Fibroblast of pulmonary artery (primary cell): ENCODE data around the gene SDC3.

Experiments used
- DNase-seq: peaks from one replicate; pipeline ENCODE4 v3.0.0-alpha.2; 2010; ENCODE audit warnings: low read depth
- H3K4me3 ChIP-seq: replicated peaks from 2 replicates; pipeline ENCODE4 v1.5.1; 2011; ENCODE audit warnings: low read depth, mild to moderate bottlenecking, control low read depth, low read length, moderate library complexity
- CTCF ChIP-seq: IDR thresholded peaks from 2 replicates; pipeline ENCODE4 v1.5.1; 2011; ENCODE audit warnings: mild to moderate bottlenecking, control low read depth, low read length, inconsistent platforms; ENCODE audit errors: missing control alignments

Gene SDC3

GRCh38 chr1:30860320-30860652 is 48.3 kb downstream of the SDC3 start:
- no peak for TF ChIP-seq CTCF
- no peak overlapping the region for H3K4me3 ChIP-seq
- DNase-seq, result no peak

DNA sequence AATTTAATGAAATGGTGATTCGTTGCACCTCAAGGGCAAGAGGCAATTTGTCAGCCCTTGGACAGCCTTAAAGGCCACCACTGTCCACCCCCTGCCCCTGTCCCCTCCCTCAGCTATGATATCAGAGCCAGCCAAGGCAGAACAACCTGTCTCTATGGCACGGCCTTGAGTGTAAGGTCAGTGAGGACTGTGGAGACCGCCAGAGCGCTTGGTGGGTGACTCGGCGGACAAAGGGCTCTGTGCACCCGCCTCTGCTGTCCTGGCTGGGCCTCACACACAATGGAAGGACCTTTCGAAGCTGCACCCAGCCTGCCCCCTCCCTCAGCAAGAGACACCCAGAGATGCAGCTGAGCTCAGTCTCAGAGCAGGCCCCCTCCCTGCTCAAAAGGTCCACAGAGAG is 50.6 kb downstream of the SDC3 start:
- TF ChIP-seq CTCF, result no peak
- no peak overlapping the region for H3K4me3 ChIP-seq
- DNase-seq, result no peak

- no peak overlapping the region for H3K4me3 ChIP-seq
- TF ChIP-seq CTCF, result no peak
- no peak for DNase-seq
These were observed 51.5 kb downstream of the SDC3 start for GRCh38 chr1:30857062-30857461.

DNA sequence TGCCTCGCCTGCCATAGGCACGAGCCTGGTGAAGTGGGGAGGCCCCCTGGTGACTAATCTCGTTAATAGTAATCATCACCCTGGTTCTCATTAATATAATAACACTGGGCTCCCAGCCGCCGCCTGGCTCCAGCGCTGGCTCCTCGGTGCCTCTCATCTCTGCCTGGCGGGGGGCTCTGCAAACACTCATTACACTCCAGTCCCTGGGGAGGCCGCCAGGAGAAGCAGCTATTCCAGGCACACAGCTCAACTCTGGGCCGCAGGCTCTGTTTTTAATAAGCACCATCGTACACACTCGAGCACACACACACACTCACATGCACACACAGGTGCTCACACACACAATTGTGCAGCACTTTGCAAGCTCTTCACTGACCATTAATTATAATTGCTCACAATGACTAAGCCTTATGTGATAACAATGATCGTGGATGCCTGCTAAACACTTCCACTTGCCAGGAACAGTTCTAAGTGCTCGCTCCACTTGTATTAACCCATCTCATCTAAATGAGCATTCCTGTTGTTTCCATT is 52.2 kb downstream of the SDC3 start:
- no peak overlapping the region for H3K4me3 ChIP-seq
- no peak for TF ChIP-seq CTCF
- DNase-seq, result no peak

DNA sequence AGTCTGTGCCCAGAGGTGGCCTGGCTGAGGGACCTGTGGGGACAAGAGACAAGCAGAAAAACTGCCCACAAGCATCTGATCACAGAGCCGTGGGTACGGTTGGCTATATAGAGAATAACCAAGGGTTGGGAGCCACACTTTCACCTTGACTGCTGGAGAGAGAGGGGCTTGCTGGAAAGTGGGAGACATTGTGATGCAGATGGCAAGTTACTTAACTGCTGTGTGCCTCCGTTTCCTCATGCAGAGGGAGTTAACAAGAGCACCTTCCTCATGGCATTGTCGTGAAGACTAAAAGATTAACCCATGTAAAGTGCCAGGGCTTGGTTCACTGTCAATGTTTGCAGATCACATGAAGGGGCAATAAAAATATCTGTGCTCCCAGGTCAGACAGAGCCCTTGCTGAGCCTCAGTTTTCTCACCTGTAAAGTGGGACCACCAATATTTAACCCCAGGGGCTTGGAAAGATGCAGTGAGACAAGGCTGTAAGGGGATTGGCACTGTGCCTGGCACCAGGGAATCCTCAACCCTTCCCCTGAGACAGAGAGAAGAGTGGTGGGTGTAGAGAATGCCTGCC is 52.8 kb downstream of the SDC3 start:
- no peak overlapping the region for H3K4me3 ChIP-seq
- TF ChIP-seq CTCF, result no peak
- DNase-seq, result no peak

- peak; percentile 30 for DNase-seq
- no peak for TF ChIP-seq CTCF
- no peak overlapping the region for H3K4me3 ChIP-seq
These were observed 55.2 kb downstream of the SDC3 start for GRCh38 chr1:30853350-30853749.

GRCh38 chr1:30852026-30852425 is 56.5 kb downstream of the SDC3 start:
- no peak for TF ChIP-seq CTCF
- H3K4me3 ChIP-seq, result no peak overlapping the region
- DNase-seq, result peak; percentile 94
